ENCODE results near the gene TMEM8B. TPM values are rescaled to one million over a fixed set of nuclear protein-coding genes. Genes with fewer than 3 reads are reported as not detected.

Gene TMEM8B
- total and polyA plus RNA-seq, 10 of the 15 experiments (the other 5 are each of a cell fraction or from before 2014, with no cell fraction given): 0.19 to 7.6 (median 2.5) TPM

DNA sequence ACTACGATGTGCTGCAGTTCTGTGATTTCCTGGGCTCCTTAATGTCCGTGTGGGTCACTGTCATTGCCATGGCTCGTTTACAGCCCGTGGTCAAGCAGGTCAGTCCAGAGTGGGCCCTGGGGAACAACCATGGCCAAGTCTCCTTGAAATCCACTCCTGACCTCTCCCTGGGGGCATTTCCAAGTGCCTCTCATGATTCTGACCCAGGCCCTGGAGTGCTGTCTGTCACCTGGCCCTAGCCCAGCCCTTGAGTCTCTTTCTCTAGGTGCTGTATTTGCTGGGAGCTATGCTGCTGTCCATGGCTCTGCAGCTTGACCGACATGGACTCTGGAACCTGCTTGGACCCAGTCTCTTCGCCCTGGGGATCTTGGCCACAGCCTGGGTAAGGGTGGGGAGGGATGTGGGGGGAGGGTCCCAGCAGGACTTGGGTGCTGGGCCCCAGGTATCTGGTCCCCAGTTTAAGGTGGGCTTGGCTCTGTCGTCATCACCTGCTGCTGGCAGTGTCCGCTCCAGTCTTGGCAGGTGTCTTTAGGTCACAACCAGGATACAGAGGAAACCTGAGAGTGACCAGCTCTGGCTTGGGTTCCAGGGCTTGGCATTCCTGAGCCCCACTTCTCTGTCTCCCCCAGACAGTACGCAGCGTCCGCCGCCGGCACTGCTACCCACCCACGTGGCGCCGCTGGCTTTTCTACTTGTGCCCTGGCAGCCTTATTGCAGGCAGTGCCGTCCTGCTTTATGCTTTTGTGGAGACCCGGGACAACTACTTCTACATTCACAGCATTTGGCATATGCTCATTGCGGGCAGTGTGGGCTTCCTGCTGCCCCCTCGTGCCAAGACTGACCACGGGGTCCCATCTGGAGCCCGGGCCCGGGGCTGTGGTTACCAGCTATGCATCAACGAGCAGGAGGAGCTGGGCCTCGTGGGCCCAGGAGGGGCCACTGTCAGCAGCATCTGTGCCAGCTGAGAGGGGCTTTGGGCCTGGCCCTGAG, 24.1 kb downstream of the TMEM8B start:
- FAIRE-seq (no peak), ATAC-seq (no peak), DNase-seq (ENCODE audit: low read depth, low spot score) (no peak)
- H2AFZ ChIP-seq (ENCODE audit: control insufficient read depth, low read depth, low read length): no peak overlapping the region
- SMC1A ChIA-PET (ENCODE audit: uncharacterized antibody, unreplicated experiment): interaction anchor here (1.6 kb wide), 1 partner anchor 27 kb away, joined by 5 read pairs; no protein-coding TSS in a partner anchor
- H3K79me2 ChIP-seq (ENCODE audit: control insufficient read depth, insufficient read depth, low read length): no peaks in the 10 kb centered on the region
- H3K27me3 ChIP-seq (replicated peaks in 1 of 2; ENCODE audit: control insufficient read depth in 2 of 2, insufficient read depth in 2 of 2, low read length in 1 of 2): no peaks in the 10 kb centered on the region
- RAD21 ChIA-PET (ENCODE audit: unreplicated experiment): interaction anchor here (0.7 kb wide), 1 partner anchor 11 kb away, joined by 3 read pairs; no protein-coding TSS in a partner anchor
- peaks cover 5% of the 10 kb centered on the region for H3K4me1 ChIP-seq (ENCODE audit: control insufficient read depth, insufficient read depth, low read length)
- intact Hi-C loops (cut with micrococcal nuclease; ENCODE audit: unreplicated experiment): no loop called here
- 55% methylated on average over 25 of the region's 25 CpGs for WGBS (ENCODE audit: insufficient coverage, insufficient replicate concordance, low lambda C conversion rate, missing lambda C conversion rate)
- no TSS peak for BruUV-seq (replicated peaks)
- POLR2A ChIA-PET: no interaction called here
- H3K4me2 ChIP-seq (ENCODE audit: control insufficient read depth, insufficient read depth): no peak overlapping the region
- in situ Hi-C loops (cut with MboI): no loop called here
- no peaks in the 10 kb centered on the region for H3K9me3 ChIP-seq (replicated peaks; ENCODE audit: control insufficient read depth, insufficient read depth, low read length)
- H3K4me3 ChIP-seq: no peak overlapping the region
- CTCF ChIA-PET: interaction anchor here (0.7 to 2.3 kb wide), 5 partner anchors 8 to 155 kb away, joined by 3 to 6 read pairs (median 4); no protein-coding TSS in a partner anchor
- no peaks in the 10 kb centered on the region for H4K20me1 ChIP-seq (ENCODE audit: control insufficient read depth, insufficient read depth)
- no peak overlapping the region for H3K9ac ChIP-seq (ENCODE audit: control insufficient read depth, insufficient read depth, low read length)
- TF ChIP-seq, protein P1, sequence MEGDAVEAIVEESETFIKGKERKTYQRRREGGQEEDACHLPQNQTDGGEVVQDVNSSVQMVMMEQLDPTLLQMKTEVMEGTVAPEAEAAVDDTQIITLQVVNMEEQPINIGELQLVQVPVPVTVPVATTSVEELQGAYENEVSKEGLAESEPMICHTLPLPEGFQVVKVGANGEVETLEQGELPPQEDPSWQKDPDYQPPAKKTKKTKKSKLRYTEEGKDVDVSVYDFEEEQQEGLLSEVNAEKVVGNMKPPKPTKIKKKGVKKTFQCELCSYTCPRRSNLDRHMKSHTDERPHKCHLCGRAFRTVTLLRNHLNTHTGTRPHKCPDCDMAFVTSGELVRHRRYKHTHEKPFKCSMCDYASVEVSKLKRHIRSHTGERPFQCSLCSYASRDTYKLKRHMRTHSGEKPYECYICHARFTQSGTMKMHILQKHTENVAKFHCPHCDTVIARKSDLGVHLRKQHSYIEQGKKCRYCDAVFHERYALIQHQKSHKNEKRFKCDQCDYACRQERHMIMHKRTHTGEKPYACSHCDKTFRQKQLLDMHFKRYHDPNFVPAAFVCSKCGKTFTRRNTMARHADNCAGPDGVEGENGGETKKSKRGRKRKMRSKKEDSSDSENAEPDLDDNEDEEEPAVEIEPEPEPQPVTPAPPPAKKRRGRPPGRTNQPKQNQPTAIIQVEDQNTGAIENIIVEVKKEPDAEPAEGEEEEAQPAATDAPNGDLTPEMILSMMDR (IDR thresholded peaks at IDR 0.05 in 2 of 3, conservative IDR thresholded peaks at IDR 0.05 in 1 of 3; ENCODE audit: control insufficient read depth in 2 of 3, extremely low read depth in 1 of 3, insufficient read depth in 1 of 3, low read depth in 3 of 3, low read length in 3 of 3): no peak
- H3K27ac ChIP-seq (ENCODE audit: control insufficient read depth, insufficient read depth): no peak overlapping the region
- no peaks in the 10 kb centered on the region for H3K36me3 ChIP-seq (ENCODE audit: control insufficient read depth in 2 of 2, insufficient read depth in 2 of 2, low read length in 1 of 2)

All from GM12878 (cell line).